GM12865 (cell line): Measurements from ENCODE around the gene LAMA1.
A peak's percentile ranks its signal among the peaks of the same experiment; 100 is the strongest.

Experiments used
- DNase-seq: peaks from one replicate; pipeline ENCODE4 v3.0.0; 2010; ENCODE audit warnings: low read depth
- H3K4me3 ChIP-seq: 2 replicates; pipeline ENCODE4 v1.5.1; 2011; ENCODE audit warnings: mild to moderate bottlenecking, low read depth, low read length, control low read depth
- TF ChIP-seq, protein P1 (sequence below): IDR thresholded peaks from 2 replicates; pipeline ENCODE4 v1.5.1; 2011; ENCODE audit warnings: low read length, control low read depth, low read depth, inconsistent platforms; ENCODE audit not compliant: insufficient read depth; ENCODE audit errors: missing control alignments

Gene LAMA1

DNA sequence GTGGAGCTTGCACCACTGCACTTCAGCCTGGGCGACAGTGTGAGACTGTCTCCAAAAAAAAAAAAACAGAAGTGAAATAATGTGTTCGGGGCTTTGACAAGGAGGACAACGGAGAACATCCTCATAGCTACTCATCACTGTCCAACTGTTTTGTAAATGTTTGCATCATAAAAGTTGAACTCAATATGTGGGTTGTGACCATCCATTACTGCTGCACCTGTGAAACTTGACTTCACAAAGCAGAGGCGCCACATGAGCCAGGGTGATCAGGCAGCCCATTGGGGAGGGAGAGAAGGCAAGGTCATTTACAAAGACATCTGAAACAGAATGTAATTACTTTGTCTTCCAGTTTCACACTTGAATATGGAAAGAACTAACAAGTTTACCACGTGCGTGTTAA, 61.6 kb downstream of the LAMA1 start:
- H3K4me3 ChIP-seq = no peak overlapping the region
- TF ChIP-seq, protein P1, sequence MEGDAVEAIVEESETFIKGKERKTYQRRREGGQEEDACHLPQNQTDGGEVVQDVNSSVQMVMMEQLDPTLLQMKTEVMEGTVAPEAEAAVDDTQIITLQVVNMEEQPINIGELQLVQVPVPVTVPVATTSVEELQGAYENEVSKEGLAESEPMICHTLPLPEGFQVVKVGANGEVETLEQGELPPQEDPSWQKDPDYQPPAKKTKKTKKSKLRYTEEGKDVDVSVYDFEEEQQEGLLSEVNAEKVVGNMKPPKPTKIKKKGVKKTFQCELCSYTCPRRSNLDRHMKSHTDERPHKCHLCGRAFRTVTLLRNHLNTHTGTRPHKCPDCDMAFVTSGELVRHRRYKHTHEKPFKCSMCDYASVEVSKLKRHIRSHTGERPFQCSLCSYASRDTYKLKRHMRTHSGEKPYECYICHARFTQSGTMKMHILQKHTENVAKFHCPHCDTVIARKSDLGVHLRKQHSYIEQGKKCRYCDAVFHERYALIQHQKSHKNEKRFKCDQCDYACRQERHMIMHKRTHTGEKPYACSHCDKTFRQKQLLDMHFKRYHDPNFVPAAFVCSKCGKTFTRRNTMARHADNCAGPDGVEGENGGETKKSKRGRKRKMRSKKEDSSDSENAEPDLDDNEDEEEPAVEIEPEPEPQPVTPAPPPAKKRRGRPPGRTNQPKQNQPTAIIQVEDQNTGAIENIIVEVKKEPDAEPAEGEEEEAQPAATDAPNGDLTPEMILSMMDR = no peak
- DNase-seq = no peak

DNA sequence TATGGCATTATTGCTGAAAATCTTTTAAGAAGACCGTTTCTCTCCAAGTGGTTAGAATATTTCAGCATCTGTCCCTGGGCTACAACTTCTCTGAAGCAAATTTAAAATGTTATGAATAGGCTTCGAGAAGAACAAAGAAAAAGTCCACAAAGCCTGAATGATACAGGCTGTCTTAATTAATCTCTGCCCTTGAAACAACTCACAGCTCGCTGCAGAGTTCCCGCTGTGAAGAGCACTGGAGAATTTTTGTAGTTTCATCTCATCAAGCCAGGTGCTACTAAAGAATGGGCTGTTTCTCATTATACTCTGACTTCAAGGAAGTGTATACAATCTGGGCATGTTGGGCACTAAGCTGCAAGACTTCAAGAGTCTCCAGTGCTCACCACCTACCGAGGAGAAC, 67.6 kb downstream of the LAMA1 start:
- TF ChIP-seq, protein P1 = no peak
- no peak overlapping the region for H3K4me3 ChIP-seq
- DNase-seq = no peak

DNA sequence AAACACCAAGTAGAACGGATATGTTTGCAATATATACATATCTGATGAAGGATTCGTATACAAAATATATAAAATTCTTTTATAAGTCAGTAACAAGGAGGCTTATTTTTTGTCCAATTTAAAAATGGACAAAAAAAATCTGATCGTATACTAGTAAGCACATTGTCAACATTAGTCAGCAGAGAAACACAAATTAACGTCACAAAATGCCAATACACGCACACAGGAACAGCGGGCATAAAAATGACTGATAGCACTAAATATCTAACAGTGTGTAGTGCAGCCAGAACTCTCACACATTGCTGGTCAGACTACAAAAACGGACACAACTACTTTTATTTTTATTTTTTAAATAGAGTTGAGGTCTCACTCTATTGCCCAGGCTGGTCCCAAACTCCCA, 69.5 kb downstream of the LAMA1 start:
- DNase-seq = no peak
- TF ChIP-seq, protein P1 = no peak
- H3K4me3 ChIP-seq = no peak overlapping the region

DNA sequence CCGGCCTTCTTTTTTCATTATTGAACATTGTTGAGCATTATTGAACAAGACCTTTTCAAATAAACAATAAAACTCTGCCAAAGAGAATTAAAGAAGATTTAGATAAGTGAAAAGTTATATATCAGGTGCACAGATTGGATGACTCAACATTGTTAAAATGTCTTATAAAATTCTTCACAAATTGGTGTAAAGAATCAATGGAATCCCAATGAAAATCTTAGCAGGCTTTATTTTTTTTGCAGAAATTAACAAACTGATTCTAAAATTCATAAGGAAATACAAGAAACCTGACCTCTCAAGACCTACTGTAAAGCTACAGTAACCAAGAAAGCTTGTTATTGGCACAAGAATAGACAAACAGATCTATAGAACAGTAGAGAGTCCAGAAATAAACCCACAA, 70.3 kb downstream of the LAMA1 start:
- TF ChIP-seq, protein P1 = no peak
- DNase-seq = no peak
- no peak overlapping the region for H3K4me3 ChIP-seq

DNA sequence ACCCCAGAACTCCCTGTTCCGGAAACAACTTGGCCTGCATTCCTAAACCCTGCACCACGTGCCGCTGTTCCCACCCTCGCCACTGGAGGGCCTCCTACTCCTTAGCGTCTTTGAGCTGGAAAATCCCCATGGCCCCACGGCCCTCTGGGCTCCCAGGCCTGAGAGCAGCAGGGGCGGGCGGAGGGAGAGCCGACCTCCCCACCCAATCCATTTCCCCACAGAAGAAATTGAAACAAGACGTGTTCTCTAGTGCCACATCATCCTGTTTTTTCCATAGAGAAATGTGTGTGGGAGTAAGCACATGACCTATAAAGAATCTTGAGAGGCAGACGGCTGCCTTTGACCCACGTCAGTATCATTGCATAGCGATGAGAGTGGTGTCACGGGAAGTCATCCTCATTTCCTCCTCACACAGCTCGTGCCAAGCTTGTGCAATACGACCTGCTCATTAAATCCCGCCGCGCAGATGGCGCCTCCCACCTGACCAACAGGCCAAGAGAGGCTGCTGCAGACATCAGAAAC, 79.2 kb downstream of the LAMA1 start:
- no peak for DNase-seq
- H3K4me3 ChIP-seq = no peak overlapping the region
- TF ChIP-seq, protein P1 = peak; percentile 17

DNA sequence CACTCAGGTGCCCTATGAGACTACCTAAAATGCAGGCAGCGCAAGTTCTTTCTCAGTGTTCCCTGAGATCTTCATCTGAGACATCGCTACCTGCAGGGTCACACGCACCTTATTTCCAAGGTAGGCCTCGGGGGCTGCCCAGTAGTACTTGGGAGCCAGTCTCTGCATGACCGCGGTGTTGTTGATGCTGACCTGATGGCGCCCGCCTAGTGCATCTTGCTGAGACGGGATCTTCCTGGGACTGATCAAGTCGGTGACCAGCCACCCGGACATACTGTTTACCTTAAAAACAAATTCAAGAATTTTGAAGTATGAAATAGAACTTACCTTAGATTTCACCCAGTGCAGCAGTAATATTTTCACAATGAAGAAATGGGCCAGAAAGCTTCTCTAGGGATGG, 80.1 kb downstream of the LAMA1 start:
- no peak for DNase-seq
- H3K4me3 ChIP-seq = no peak overlapping the region
- TF ChIP-seq, protein P1 = no peak

DNA sequence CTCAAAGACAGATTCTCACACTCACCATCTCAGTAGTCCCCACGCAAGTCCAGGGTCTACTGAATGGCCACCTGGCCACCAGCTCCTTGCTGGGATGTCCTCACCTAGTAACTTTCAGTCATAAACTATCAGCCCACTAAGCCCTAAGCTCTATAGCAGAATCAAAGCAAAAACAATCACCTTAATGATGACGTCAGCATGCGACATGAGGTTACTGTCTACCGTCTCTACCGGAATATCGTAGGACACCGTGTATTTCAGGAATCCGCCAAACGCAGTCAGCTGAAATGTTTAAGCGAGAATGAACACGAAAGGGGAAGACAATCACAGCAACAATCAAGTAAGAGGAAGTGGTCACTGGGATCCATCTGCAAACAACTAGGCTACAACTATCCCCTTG, 81.8 kb downstream of the LAMA1 start:
- TF ChIP-seq, protein P1 = no peak
- H3K4me3 ChIP-seq = no peak overlapping the region
- DNase-seq = no peak
